Loucy (cell line): ENCODE measurements around the gene CMTM7.

Source experiments
- H2AFZ ChIP-seq: fragments of 200-600 bp; sonication (generic); 2 replicates; pipeline ENCODE4 v1.6.0; 2016; ENCODE audit warnings: antibody characterized with exemption, mild to moderate bottlenecking, low read length, moderate library complexity
- H3F3A ChIP-seq: fragments of 200-600 bp; 2 replicates; pipeline ENCODE4 v1.6.0; 2016; ENCODE audit warnings: antibody characterized with exemption, low read depth, mild to moderate bottlenecking
- H3K27me3 ChIP-seq: fragments of 200-600 bp; sonication (generic); 2 replicates; pipeline ENCODE4 v1.6.1; 2014; ENCODE audit warnings: low read length, mild to moderate bottlenecking; ENCODE audit not compliant: insufficient read depth, poor library complexity, severe bottlenecking
- H3K36me3 ChIP-seq: fragments of 200-600 bp; sonication (generic); 2 replicates; pipeline ENCODE4 v1.6.1; 2016; ENCODE audit warnings: low read length; ENCODE audit not compliant: insufficient read depth
- H3K4me1 ChIP-seq: fragments of 200-600 bp; sonication (generic); 2 replicates; pipeline ENCODE4 v1.5.1; 2014; ENCODE audit warnings: low read length, mild to moderate bottlenecking; ENCODE audit not compliant: insufficient read depth, poor library complexity, severe bottlenecking
- H3K4me2 ChIP-seq: fragments of 200-600 bp; sonication (generic); 2 replicates; pipeline ENCODE4 v1.6.0; 2014; ENCODE audit warnings: antibody characterized with exemption, low read length, low read depth, mild to moderate bottlenecking; ENCODE audit not compliant: poor library complexity, severe bottlenecking
- H3K4me3 ChIP-seq: fragments of 200-600 bp; sonication (generic); 2 replicates; pipeline ENCODE4 v1.5.1; 2014; ENCODE audit warnings: low read length, mild to moderate bottlenecking, mixed read lengths; ENCODE audit not compliant: poor library complexity, severe bottlenecking
- H3K79me2 ChIP-seq: fragments of 200-600 bp; sonication (generic); 2 replicates; pipeline ENCODE4 v1.6.1; 2014; ENCODE audit warnings: low read length; ENCODE audit not compliant: insufficient read depth
- H3K9ac ChIP-seq: fragments of 200-600 bp; sonication (generic); 2 replicates; pipeline ENCODE4 v1.6.0; 2014; ENCODE audit warnings: mild to moderate bottlenecking, low read depth, low read length, moderate library complexity; ENCODE audit not compliant: poor library complexity, severe bottlenecking
- H3K9me2 ChIP-seq: fragments of 200-600 bp; sonication (generic); replicated peaks from 2 replicates; pipeline ENCODE4 v1.6.1; 2016; ENCODE audit warnings: low read depth, low read length, mixed read lengths
- H3K9me3 ChIP-seq: fragments of 200-600 bp; sonication (generic); 2 replicates; pipeline ENCODE4 v1.6.1; 2014; ENCODE audit warnings: mild to moderate bottlenecking, antibody characterized with exemption, low read length, low read depth; ENCODE audit not compliant: insufficient read depth
- H4K20me1 ChIP-seq: fragments of 200-600 bp; sonication (generic); 2 replicates; pipeline ENCODE4 v1.6.0; 2014; ENCODE audit warnings: antibody characterized with exemption, low read length, mild to moderate bottlenecking; ENCODE audit not compliant: insufficient read depth, poor library complexity, severe bottlenecking
- CTCF ChIP-seq: fragments of 200-600 bp; sonication (generic); conservative IDR thresholded peaks from 2 replicates; pipeline ENCODE4 v1.5.1; 2014; ENCODE audit warnings: mild to moderate bottlenecking, antibody characterized with exemption, low read length
- EZH2phosphoT487 ChIP-seq: fragments of 200-600 bp; IDR thresholded peaks from 2 replicates; pipeline ENCODE4 v1.6.1; 2018; ENCODE audit warnings: antibody characterized with exemption, mild to moderate bottlenecking, moderate library complexity, borderline replicate concordance

CMTM7 gene

GRCh38 chr3:32352563-32352962, 39.1 kb upstream of the CMTM7 start:
- TF ChIP-seq EZH2phosphoT487 (no peak), CTCF (no peak)
- Histone ChIP-seq H3K79me2 (no peaks in the 10 kb centered on the region), H3K4me2 (no peak overlapping the region)

GRCh38 chr3:32353351-32353750, 38.3 kb upstream of the CMTM7 start:
- no peak overlapping the region for H3K9ac ChIP-seq
- no peak overlapping the region for H3K4me2 ChIP-seq
- no peak overlapping the region for H3K4me3 ChIP-seq
- H2AFZ ChIP-seq = no peak overlapping the region
- H3K79me2 ChIP-seq = no peaks in the 10 kb centered on the region
- TF ChIP-seq CTCF = no peak
- TF ChIP-seq EZH2phosphoT487 = no peak
- H3K36me3 ChIP-seq = no peaks in the 10 kb centered on the region
- no peaks in the 10 kb centered on the region for H3K4me1 ChIP-seq
- no peaks in the 10 kb centered on the region for H4K20me1 ChIP-seq
- no peaks in the 10 kb centered on the region for H3F3A ChIP-seq
- no peaks in the 10 kb centered on the region for H3K27me3 ChIP-seq
- no peaks in the 10 kb centered on the region for H3K9me2 ChIP-seq
- H3K9me3 ChIP-seq = no peaks in the 10 kb centered on the region

More at GRCh38 chr3:32352563-32352962, 39.1 kb upstream of the CMTM7 start:
- Histone ChIP-seq H3K27me3 (no peaks in the 10 kb centered on the region), H3F3A (no peaks in the 10 kb centered on the region), H3K4me3 (no peak overlapping the region), H4K20me1 (no peaks in the 10 kb centered on the region), H3K9me3 (no peaks in the 10 kb centered on the region), H3K9me2 (no peaks in the 10 kb centered on the region), H3K9ac (no peak overlapping the region), H2AFZ (no peak overlapping the region), H3K4me1 (no peaks in the 10 kb centered on the region), H3K36me3 (no peaks in the 10 kb centered on the region)

GRCh38 chr3:32354362-32354778, 37.3 kb upstream of the CMTM7 start:
- Histone ChIP-seq H3K36me3 (no peaks in the 10 kb centered on the region), H3K9ac (no peak overlapping the region), H2AFZ (no peak overlapping the region), H3F3A (no peaks in the 10 kb centered on the region), H3K9me2 (no peaks in the 10 kb centered on the region), H3K4me3 (no peak overlapping the region), H3K4me2 (no peak overlapping the region), H3K9me3 (no peaks in the 10 kb centered on the region), H3K4me1 (no peaks in the 10 kb centered on the region), H4K20me1 (no peaks in the 10 kb centered on the region), H3K27me3 (no peaks in the 10 kb centered on the region), H3K79me2 (no peaks in the 10 kb centered on the region)
- TF ChIP-seq EZH2phosphoT487 (no peak), CTCF (no peak)
